Mesenchymal stem cell (in vitro differentiated cells and primary cell): ENCODE data around the gene FUCA2.

ENCODE experiments used
- DNase-seq: peaks from one replicate; pipeline ENCODE4 v3.0.0-alpha.2; 2013
- H2AFZ ChIP-seq: one replicate; pipeline ENCODE4 v1.6.1; 2013; ENCODE audit warnings: low read depth, mild to moderate bottlenecking, control low read depth, inconsistent platforms, low read length, moderate library complexity
- H2AK5ac ChIP-seq: 2 replicates; pipeline ENCODE4 v1.6.1; 2013; ENCODE audit warnings: low read length, moderate library complexity, mild to moderate bottlenecking, inconsistent platforms; ENCODE audit not compliant: severe bottlenecking
- H2BK120ac ChIP-seq: one replicate; pipeline ENCODE4 v1.6.1; 2013; ENCODE audit warnings: low read depth, mild to moderate bottlenecking, inconsistent platforms, low read length, moderate library complexity
- H2BK12ac ChIP-seq, 2 experiments: one replicate each; pipeline ENCODE4 v1.6.1; 2013; ENCODE audit warnings: inconsistent platforms in 2 of 2, low read length in 2 of 2, mild to moderate bottlenecking in 2 of 2, moderate library complexity in 2 of 2, control low read depth in 1 of 2
- H2BK15ac ChIP-seq: one replicate; pipeline ENCODE4 v1.6.1; 2013; ENCODE audit warnings: mild to moderate bottlenecking, low read depth, inconsistent platforms; ENCODE audit not compliant: poor library complexity, severe bottlenecking
- H2BK5ac ChIP-seq: 2 replicates; pipeline ENCODE4 v1.6.1; 2013; ENCODE audit warnings: low read depth, mild to moderate bottlenecking, low read length, control low read depth, inconsistent platforms; ENCODE audit not compliant: poor library complexity, severe bottlenecking
- H3K14ac ChIP-seq, 2 experiments: one replicate each; pipeline ENCODE4 v1.6.1; 2013; ENCODE audit warnings: inconsistent platforms in 2 of 2, low read length in 2 of 2, control low read depth in 1 of 2, mild to moderate bottlenecking in 1 of 2, moderate library complexity in 1 of 2
- H3K18ac ChIP-seq, 2 experiments: one replicate each; pipeline ENCODE4 v1.6.1; 2013; ENCODE audit warnings: inconsistent platforms in 2 of 2, low read length in 2 of 2, control low read depth in 1 of 2, low read depth in 1 of 2, mild to moderate bottlenecking in 1 of 2
- H3K23ac ChIP-seq, 2 experiments: one replicate each; pipeline ENCODE4 v1.6.1; 2013; ENCODE audit warnings: inconsistent platforms in 2 of 2, low read length in 2 of 2, mild to moderate bottlenecking in 2 of 2, moderate library complexity in 2 of 2, control low read depth in 1 of 2
- H3K27ac ChIP-seq: 2 replicates; pipeline ENCODE4 v1.5.1; 2013; ENCODE audit warnings: mild to moderate bottlenecking, moderate library complexity, low read length, control low read depth, inconsistent platforms; ENCODE audit not compliant: poor library complexity, severe bottlenecking
- H3K27me3 ChIP-seq, 2 experiments: 2 replicates each; pipeline versions ENCODE4 v1.6.1 to v1.7.0; 2013; ENCODE audit warnings: low read length in 2 of 2, mild to moderate bottlenecking in 2 of 2, moderate library complexity in 2 of 2, control low read depth in 1 of 2, inconsistent platforms in 1 of 2; ENCODE audit not compliant: control insufficient read depth in 1 of 2, insufficient read depth in 1 of 2
- H3K36me3 ChIP-seq, 2 experiments: 2 replicates each; pipeline versions ENCODE4 v1.6.1 to v1.7.0; 2013; ENCODE audit warnings: low read length in 2 of 2, control low read depth in 1 of 2, inconsistent platforms in 1 of 2, low read depth in 1 of 2, mild to moderate bottlenecking in 1 of 2; ENCODE audit not compliant: insufficient read depth in 2 of 2, control insufficient read depth in 1 of 2
- H3K4ac ChIP-seq, 2 experiments: one replicate each; pipeline ENCODE4 v1.6.1; 2013; ENCODE audit warnings: inconsistent platforms in 2 of 2, low read length in 2 of 2, mild to moderate bottlenecking in 2 of 2, moderate library complexity in 2 of 2, control low read depth in 1 of 2, low read depth in 1 of 2
- H3K4me1 ChIP-seq: 2 replicates; pipeline ENCODE4 v1.6.1; 2013; ENCODE audit warnings: low read depth, low read length, control low read depth; ENCODE audit not compliant: control insufficient read depth, insufficient read depth
- H3K4me2 ChIP-seq: 2 replicates; pipeline ENCODE4 v1.6.1; 2013; ENCODE audit warnings: low read length, mild to moderate bottlenecking, inconsistent platforms; ENCODE audit not compliant: poor library complexity, severe bottlenecking
- H3K4me3 ChIP-seq, 2 experiments: 2 replicates each; pipeline versions ENCODE4 v1.5.1 to v1.7.0; 2013; ENCODE audit warnings: low read length in 2 of 2, mild to moderate bottlenecking in 2 of 2, control low read depth in 1 of 2, low read depth in 1 of 2; ENCODE audit not compliant: insufficient read depth in 1 of 2
- H3K79me1 ChIP-seq: replicated peaks from 2 replicates; pipeline ENCODE4 v1.6.1; 2013; ENCODE audit warnings: mild to moderate bottlenecking, control low read depth, low read length, inconsistent platforms; ENCODE audit not compliant: poor library complexity, severe bottlenecking
- H3K9ac ChIP-seq: 2 replicates; pipeline ENCODE4 v1.7.0; 2013; ENCODE audit warnings: mild to moderate bottlenecking, low read length, moderate library complexity
- H3K9me3 ChIP-seq: 2 replicates; pipeline ENCODE4 v1.7.0; 2013; ENCODE audit warnings: mild to moderate bottlenecking, low read length; ENCODE audit not compliant: control insufficient read depth
- H4K8ac ChIP-seq: one replicate; pipeline ENCODE4 v1.6.1; 2013; ENCODE audit warnings: inconsistent platforms, mild to moderate bottlenecking, low read length, moderate library complexity
- H4K91ac ChIP-seq: one replicate; pipeline ENCODE4 v1.6.1; 2013; ENCODE audit warnings: mild to moderate bottlenecking, low read length, inconsistent platforms
- WGBS: methylation state at CpG from one replicate; pipeline ENCODE4 v1.1.7; 2013; ENCODE audit warnings: mixed read lengths; 5-methylcytosine and 5-hydroxymethylcytosine counted together

Gene FUCA2

DNA sequence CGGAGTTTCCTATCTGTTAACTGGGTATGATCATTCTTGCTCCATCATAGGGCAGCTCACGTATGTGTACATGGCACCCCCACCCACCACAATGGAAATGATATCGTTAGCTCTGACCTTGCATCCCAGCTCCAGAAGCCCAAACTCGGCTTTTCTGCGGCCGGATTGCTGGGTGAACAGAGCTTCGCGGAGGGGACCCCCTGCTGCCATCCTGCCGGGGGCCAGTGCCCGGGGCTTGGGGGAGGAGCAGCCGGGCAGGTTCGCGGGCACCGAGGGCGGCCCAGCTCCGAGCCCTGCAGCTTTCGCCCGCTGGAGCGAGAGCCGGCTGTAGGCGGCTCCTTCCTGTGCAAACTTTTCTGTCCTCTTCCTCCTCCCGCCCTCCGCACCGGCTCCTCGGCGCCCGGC is 24.9 kb upstream of the FUCA2 start:
- Histone ChIP-seq H3K14ac (no peak overlapping the region), H3K23ac (no peak overlapping the region), H3K18ac (no peak overlapping the region), H2AK5ac (no peak overlapping the region), H3K36me3 (no peaks in the 10 kb centered on the region), H2AFZ (peak overlapping the region; percentile 76), H2BK15ac (no peak overlapping the region), H3K4me3 (peak overlapping the region; percentile 72 to 78), H3K79me1 (peaks cover 15% of the 10 kb centered on the region), H2BK120ac (no peak overlapping the region), H2BK12ac (no peak overlapping the region), H4K91ac (no peak overlapping the region), H3K4ac (no peak overlapping the region), H3K27me3 (peaks cover 0 to 5% of the 10 kb centered on the region in 2 experiments), H3K9ac (peak overlapping the region; percentile 78), H3K4me1 (peaks cover 12% of the 10 kb centered on the region), H3K27ac (no peak overlapping the region), H3K9me3 (no peaks in the 10 kb centered on the region), H3K4me2 (peak overlapping the region; percentile 88), H2BK5ac (no peak overlapping the region), H4K8ac (peak overlapping the region; percentile 28)
- WGBS: 5% methylated on average over 26 of the region's 27 CpGs
- peak; percentile 35 for DNase-seq

GRCh38 chr6:143535189-143535614 is 23.7 kb upstream of the FUCA2 start:
- Histone ChIP-seq H2BK15ac (no peak overlapping the region), H3K27me3 (peaks cover 0 to 5% of the 10 kb centered on the region in 2 experiments)
- WGBS: 90% methylated on average over 5 of the region's 5 CpGs

DNA sequence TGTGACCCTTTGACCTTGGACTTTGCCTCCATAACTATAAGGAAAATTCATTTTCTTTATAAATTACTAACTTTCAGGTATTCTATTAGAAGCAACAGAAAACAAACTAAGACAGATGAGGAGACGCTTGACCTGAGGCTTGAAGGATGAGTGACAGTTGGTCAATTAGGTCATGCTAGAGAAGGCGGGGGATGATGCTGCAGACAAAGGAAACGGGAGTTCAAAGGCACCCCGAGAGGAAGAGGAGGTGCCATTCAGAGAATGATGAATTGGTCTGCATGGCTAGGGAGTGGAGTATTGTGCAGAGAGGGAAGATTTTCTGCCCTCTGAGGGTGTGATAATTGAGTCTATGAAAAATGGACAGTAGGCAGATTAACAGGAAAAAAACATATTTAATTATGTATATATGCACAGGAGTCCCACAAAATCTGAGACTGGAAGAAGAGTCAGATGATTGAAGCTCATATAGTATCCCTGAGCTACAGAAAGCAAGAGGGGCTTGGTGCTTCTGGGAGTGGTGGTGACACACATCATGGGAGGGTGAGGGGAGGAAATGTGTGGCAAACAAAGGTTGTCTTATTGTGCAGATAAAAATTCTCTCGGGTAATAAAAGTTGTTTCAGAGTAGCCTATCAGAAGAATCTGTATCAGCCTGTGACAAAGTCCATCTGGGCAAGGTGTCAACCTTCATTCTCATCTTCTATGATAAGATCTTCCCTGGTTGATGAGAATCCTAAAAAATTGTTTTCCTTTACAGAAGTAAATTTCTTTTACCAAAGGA is 20.4 kb upstream of the FUCA2 start:
- Histone ChIP-seq H3K9me3 (no peaks in the 10 kb centered on the region), H3K4me1 (peaks cover 5% of the 10 kb centered on the region), H3K27me3 (peaks cover 0 to 5% of the 10 kb centered on the region in 2 experiments), H3K27ac (no peak overlapping the region), H2BK15ac (no peak overlapping the region), H3K18ac (no peak overlapping the region), H3K14ac (no peak overlapping the region), H3K23ac (no peak overlapping the region), H3K4me2 (no peak overlapping the region), H4K91ac (no peak overlapping the region), H2BK120ac (no peak overlapping the region), H2AK5ac (no peak overlapping the region), H3K9ac (no peak overlapping the region), H2BK5ac (no peak overlapping the region), H2BK12ac (no peak overlapping the region), H3K36me3 (no peaks in the 10 kb centered on the region), H3K4me3 (no peak overlapping the region), H3K79me1 (no peaks in the 10 kb centered on the region), H2AFZ (no peak overlapping the region), H4K8ac (no peak overlapping the region), H3K4ac (no peak overlapping the region)
- no peak for DNase-seq
- WGBS: 77% methylated on average over 4 of the region's 5 CpGs

More at GRCh38 chr6:143535189-143535614, 23.7 kb upstream of the FUCA2 start:
- Histone ChIP-seq H3K4me3 (no peak overlapping the region), H3K27ac (no peak overlapping the region), H3K4me1 (peaks cover 12% of the 10 kb centered on the region), H3K14ac (no peak overlapping the region), H3K18ac (no peak overlapping the region), H2BK12ac (no peak overlapping the region), H3K4me2 (no peak overlapping the region), H3K9me3 (no peaks in the 10 kb centered on the region), H3K9ac (no peak overlapping the region), H3K36me3 (no peaks in the 10 kb centered on the region), H3K79me1 (peaks cover 12% of the 10 kb centered on the region), H4K8ac (no peak overlapping the region), H3K23ac (no peak overlapping the region), H3K4ac (no peak overlapping the region), H2AFZ (no peak overlapping the region), H2BK120ac (no peak overlapping the region), H2AK5ac (no peak overlapping the region), H2BK5ac (no peak overlapping the region), H4K91ac (no peak overlapping the region)
- no peak for DNase-seq

- DNase-seq: peak; percentile 10
- Histone ChIP-seq H3K4me3 (no peak overlapping the region), H2BK5ac (no peak overlapping the region), H2AK5ac (no peak overlapping the region), H2AFZ (no peak overlapping the region), H2BK15ac (no peak overlapping the region), H3K27ac (no peak overlapping the region), H3K79me1 (no peaks in the 10 kb centered on the region), H4K91ac (no peak overlapping the region), H3K9me3 (no peaks in the 10 kb centered on the region), H3K14ac (no peak overlapping the region), H3K18ac (no peak overlapping the region), H3K4me2 (no peak overlapping the region), H4K8ac (no peak overlapping the region), H2BK12ac (no peak overlapping the region), H3K9ac (no peak overlapping the region), H2BK120ac (no peak overlapping the region), H3K4me1 (no peaks in the 10 kb centered on the region), H3K27me3 (peaks cover 0 to 5% of the 10 kb centered on the region in 2 experiments), H3K36me3 (no peaks in the 10 kb centered on the region), H3K23ac (no peak overlapping the region), H3K4ac (no peak overlapping the region)
- 20% methylated on average over 1 of the region's 2 CpGs for WGBS
Measured at GRCh38 chr6:143529095-143529494, 17.6 kb upstream of the FUCA2 start.
